GM21390 (cell line): ENCODE measurements around the gene ATP23.
A peak's percentile ranks its signal among the peaks of the same experiment; 100 is the strongest.

Experiments
- ATAC-seq: cut with Tn5 transposase; IDR thresholded peaks from one replicate; pipeline ENCODE4 v1.9.1; 2021; ENCODE audit not compliant: unreplicated experiment

ATP23 gene

GRCh38 chr12:57941165-57941894, at the start of gene ATP23:
ATP23 (plus strand) TSS chr12:57941567; CDS start chr12:57941702, 135 bp downstream.
- ATAC-seq = peak; percentile 77

- ATAC-seq = no peak
Observed at GRCh38 chr12:57892232-57892972, 49.0 kb upstream of the ATP23 start.

GRCh38 chr12:57893431-57894353, 47.7 kb upstream of the ATP23 start:
- ATAC-seq = no peak

GRCh38 chr12:57894399-57895292, 46.7 kb upstream of the ATP23 start:
- no peak for ATAC-seq

GRCh38 chr12:57895389-57896114, 45.8 kb upstream of the ATP23 start:
- ATAC-seq = no peak

- no peak for ATAC-seq
Observed at GRCh38 chr12:57896115-57896433, 45.3 kb upstream of the ATP23 start.

- no peak for ATAC-seq
Observed at GRCh38 chr12:57896434-57897201, 44.7 kb upstream of the ATP23 start.

GRCh38 chr12:57897286-57897974, 43.9 kb upstream of the ATP23 start:
- no peak for ATAC-seq

GRCh38 chr12:57898308-57898970, 42.9 kb upstream of the ATP23 start:
- peak; percentile 33 for ATAC-seq

GRCh38 chr12:57899010-57899662, 42.2 kb upstream of the ATP23 start:
- ATAC-seq = peak; percentile 87

- no peak for ATAC-seq
Observed at GRCh38 chr12:57902478-57902969, 38.8 kb upstream of the ATP23 start.

GRCh38 chr12:57904426-57904825, 36.9 kb upstream of the ATP23 start:
- ATAC-seq = no peak

GRCh38 chr12:57904848-57905811, 36.2 kb upstream of the ATP23 start:
- peak; percentile 91 for ATAC-seq

- no peak for ATAC-seq
Observed at GRCh38 chr12:57905812-57906475, 35.4 kb upstream of the ATP23 start.

- ATAC-seq = no peak
Observed at GRCh38 chr12:57906821-57907220, 34.5 kb upstream of the ATP23 start.

- ATAC-seq = no peak
Observed at GRCh38 chr12:57907281-57907680, 34.1 kb upstream of the ATP23 start.
